Stimulated activated CD4-positive, alpha-beta T cell treated with anti-CD3 and anti-CD28 coated beads, TNF-alpha, amount 100 ng/mL, for 24 hours (primary cell): ENCODE results near the gene CCL24.
"Not testable (repeated sequence)": the region's sequence is repeated elsewhere in the genome, so short reads cannot be mapped to it uniquely, and the experiment has no call there.

Source experiments
- DNase-seq, 3 experiments: peaks; one replicate each; pipeline ENCODE4 v3.0.0-alpha.2; 2020; ENCODE audit warnings: low read depth in 3 of 3

The CCL24 gene

GRCh38 chr7:75780647-75781273 is 32.8 kb downstream of the CCL24 start:
- not testable (repeated sequence) for DNase-seq

- not testable (repeated sequence) for DNase-seq
Observed at GRCh38 chr7:75779516-75779915, 34.1 kb downstream of the CCL24 start.

DNA sequence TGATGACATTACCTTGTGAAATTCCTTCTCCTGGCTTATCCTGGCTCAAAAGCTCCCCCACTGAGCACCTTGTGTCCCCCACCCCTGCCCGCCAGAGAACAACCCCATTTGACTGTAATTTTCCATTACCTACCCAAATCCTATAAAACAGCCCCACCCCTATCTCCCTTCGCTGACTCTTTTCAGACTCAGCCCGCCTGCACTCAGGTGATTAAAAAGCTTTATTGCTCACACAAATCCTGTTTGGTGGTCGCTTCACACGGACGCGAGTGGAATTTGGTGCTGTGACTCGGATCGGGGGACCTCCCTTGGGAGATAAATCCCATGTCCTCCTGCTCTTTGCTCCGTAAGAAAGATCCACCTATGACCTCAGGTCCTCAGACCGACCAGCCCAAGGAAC is 34.6 kb downstream of the CCL24 start:
- DNase-seq: not testable (repeated sequence)

DNA sequence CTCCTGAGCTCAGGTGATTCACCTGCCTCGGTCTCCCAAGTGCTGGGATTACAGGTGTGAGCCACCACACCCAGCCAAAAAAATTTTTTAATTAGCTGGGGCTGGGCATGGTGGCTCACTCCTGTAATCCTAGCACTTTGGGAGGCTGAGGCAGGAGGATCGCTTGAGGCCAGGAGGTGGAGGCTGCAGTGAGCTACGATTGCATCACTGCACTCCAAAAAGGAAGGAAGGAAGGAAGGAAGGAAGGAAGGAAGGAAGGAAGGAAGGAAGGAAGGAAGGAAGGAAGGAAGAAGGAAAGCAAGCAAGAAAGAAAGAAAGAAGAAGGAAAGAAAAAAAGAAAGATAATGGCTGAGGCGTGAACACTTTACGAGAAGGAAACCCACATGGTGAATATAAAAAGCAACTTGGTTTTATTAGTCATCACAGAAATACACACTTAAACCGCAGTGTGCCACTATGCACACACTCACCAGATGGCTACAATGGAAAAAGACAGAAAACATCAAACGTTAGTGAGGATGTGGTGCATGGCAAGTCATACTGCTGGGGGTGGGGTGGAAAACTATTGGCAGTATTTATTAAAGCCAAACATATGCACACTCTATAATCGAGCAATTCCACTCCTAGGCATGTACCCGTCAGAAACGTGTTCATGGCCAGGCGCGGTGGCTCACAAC is 37.2 kb downstream of the CCL24 start:
- DNase-seq: peak; percentile 28 to 55 (median 40)

GRCh38 chr7:75773958-75774357 is 39.6 kb downstream of the CCL24 start:
- DNase-seq: not testable (repeated sequence)

GRCh38 chr7:75772081-75773077 is 41.2 kb downstream of the CCL24 start, which contains the start of gene CCL26:
TSS of gene CCL26 (minus strand) at chr7:75772211. CDS start at chr7:75772176, 35 bp downstream.
- no peak for DNase-seq

GRCh38 chr7:75771224-75771623 is 42.4 kb downstream of the CCL24 start:
- DNase-seq: no peak

DNA sequence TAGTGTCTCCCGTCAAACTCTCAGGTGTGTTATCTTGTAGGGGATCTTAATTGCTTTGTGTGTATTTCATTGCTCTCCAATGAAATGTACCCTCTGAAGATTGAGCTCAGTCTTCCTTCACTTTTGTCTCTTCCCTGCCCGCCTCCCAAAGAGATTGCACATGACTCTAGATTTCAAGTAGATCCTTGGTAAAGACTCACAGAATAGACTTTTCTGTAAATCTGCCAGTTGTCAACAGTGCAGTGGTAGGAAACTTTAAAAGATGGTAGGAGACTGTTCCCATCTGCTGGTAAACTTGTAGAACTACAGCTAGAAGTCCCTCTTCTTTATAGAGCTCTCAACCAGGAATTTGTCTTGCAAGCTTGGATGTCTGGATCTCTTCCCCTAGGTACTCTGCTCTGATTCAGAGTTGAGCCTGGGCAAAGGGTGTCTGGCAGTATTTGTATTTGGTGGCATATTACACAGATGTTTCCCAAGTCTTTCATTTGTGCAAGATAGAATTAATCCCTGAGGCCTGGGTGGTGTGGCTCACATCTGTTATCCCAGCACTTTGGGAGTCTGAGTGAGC is 51.2 kb downstream of the CCL24 start:
- no peak for DNase-seq

GRCh38 chr7:75761801-75762200 is 51.8 kb downstream of the CCL24 start:
- DNase-seq: not testable (repeated sequence)
